HEK293 (cell line): ENCODE measurements around the gene SMAD7.

Source experiments
- CTCF ChIA-PET: fragments of 350-600 bp; formaldehyde crosslinking; extraction: SDS; loops from one replicate; lab custom pipeline; 2021; ENCODE audit warnings: antibody characterized with exemption; lab: Yijun Ruan, JAX
- POLR2A ChIA-PET: fragments of 300-600 bp; formaldehyde crosslinking; extraction: SDS; loops from one replicate; lab custom pipeline; 2020; ENCODE audit warnings: antibody characterized with exemption, inconsistent platforms; lab: Yijun Ruan, JAX
- H3K27ac ChIP-seq: fragments of 200-500 bp; sonication (Bioruptor generic); 2 replicates; pipeline ENCODE4 v1.5.1; 2014; ENCODE audit warnings: low read depth, low read length, control low read depth, inconsistent platforms; ENCODE audit errors: extremely low read depth
- H3K36me3 ChIP-seq, 2 experiments: fragments of 200-500 bp in 1 of 2; sonication (Bioruptor generic) in 1 of 2; 1 replicate in 1 of 2; 2 replicates in 1 of 2; pipeline ENCODE4 v1.5.1; 2014 to 2017; ENCODE audit warnings: inconsistent platforms in 2 of 2, low read length in 2 of 2; ENCODE audit not compliant: control insufficient read depth in 2 of 2, insufficient read depth in 1 of 2
- H3K4me1 ChIP-seq: fragments of 200-500 bp; sonication (Bioruptor generic); 2 replicates; pipeline ENCODE4 v1.5.1; 2014; ENCODE audit warnings: mild to moderate bottlenecking, low read length, inconsistent platforms; ENCODE audit not compliant: control insufficient read depth, insufficient read depth
- H3K4me3 ChIP-seq: 2 replicates; pipeline ENCODE4 v1.5.1; 2011; ENCODE audit warnings: low read depth, mild to moderate bottlenecking, control low read depth, low read length, moderate library complexity
- H3K9me3 ChIP-seq: fragments of 200-500 bp; sonication (Bioruptor generic); 2 replicates; pipeline ENCODE4 v1.5.1; 2014; ENCODE audit warnings: low read depth, low read length, inconsistent platforms; ENCODE audit not compliant: control insufficient read depth, insufficient read depth
- PRDM1 ChIP-seq: fragments of 450-650 bp; formaldehyde crosslinking; IDR thresholded peaks from 2 replicates; pipeline ENCODE4; 2016; ENCODE audit warnings: missing biosample characterization, missing genetic modification characterization
- ZNF155 ChIP-seq: fragments of 450-650 bp; formaldehyde crosslinking; IDR thresholded peaks from 2 replicates; pipeline ENCODE4 v1.5.1; 2016; ENCODE audit warnings: missing biosample characterization, missing genetic modification characterization
- ZNF549 ChIP-seq: fragments of 450-650 bp; IDR thresholded peaks from 2 replicates; pipeline ENCODE4 v1.5.1; 2018; ENCODE audit warnings: missing biosample characterization, missing genetic modification characterization, mild to moderate bottlenecking, inconsistent platforms, moderate library complexity
- ZNF785 ChIP-seq: fragments of 450-650 bp; formaldehyde crosslinking; IDR thresholded peaks from 2 replicates; pipeline ENCODE4 v1.5.1; 2016; ENCODE audit warnings: missing biosample characterization, missing genetic modification characterization
- TF ChIP-seq, protein P1 (sequence below): fragments of 450-650 bp; formaldehyde crosslinking; IDR thresholded peaks from 2 replicates; pipeline ENCODE4 v1.5.1; 2016; ENCODE audit warnings: missing biosample characterization, missing genetic modification characterization
- TF ChIP-seq, protein P2 (sequence below): fragments of 450-650 bp; formaldehyde crosslinking; IDR thresholded peaks from 2 replicates; pipeline ENCODE4 v1.5.1; 2017; ENCODE audit warnings: missing biosample characterization, missing genetic modification characterization
- TF ChIP-seq, protein P3 (sequence below): fragments of 450-650 bp; formaldehyde crosslinking; conservative IDR thresholded peaks from 2 replicates; pipeline ENCODE4 v1.5.1; 2016; ENCODE audit warnings: low read depth, missing biosample characterization, missing genetic modification characterization

The SMAD7 gene

DNA sequence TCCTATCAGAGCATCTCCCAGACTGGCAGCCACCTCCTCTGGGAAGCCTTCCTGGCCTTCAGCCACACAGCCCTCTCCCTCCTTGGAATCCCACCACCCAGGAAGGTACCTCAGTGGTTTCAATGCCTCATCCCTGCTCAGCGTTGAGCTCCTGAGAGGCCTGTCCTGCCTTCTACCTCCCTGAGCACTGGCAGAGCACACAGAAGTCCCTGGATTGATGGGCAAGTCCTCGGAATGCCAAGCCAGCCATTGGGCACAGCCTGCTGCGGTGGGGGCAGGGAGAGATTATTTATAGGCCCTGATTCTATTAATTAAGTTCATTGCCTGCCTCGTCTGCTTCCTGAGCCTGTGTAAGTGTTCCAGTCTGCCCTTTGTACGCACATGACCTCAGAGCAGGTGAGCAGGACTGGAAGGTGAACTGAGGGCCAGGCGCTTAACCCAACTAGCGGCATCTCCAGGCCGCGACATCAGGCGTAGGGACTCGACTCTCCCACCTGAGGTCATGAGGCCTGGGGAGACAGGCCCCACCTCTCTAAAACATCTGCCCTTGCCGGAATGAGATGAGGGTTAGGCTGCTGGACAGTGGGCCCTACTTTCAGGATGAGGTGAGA is 63.4 kb downstream of the SMAD7 start:
- TF ChIP-seq, protein P1, sequence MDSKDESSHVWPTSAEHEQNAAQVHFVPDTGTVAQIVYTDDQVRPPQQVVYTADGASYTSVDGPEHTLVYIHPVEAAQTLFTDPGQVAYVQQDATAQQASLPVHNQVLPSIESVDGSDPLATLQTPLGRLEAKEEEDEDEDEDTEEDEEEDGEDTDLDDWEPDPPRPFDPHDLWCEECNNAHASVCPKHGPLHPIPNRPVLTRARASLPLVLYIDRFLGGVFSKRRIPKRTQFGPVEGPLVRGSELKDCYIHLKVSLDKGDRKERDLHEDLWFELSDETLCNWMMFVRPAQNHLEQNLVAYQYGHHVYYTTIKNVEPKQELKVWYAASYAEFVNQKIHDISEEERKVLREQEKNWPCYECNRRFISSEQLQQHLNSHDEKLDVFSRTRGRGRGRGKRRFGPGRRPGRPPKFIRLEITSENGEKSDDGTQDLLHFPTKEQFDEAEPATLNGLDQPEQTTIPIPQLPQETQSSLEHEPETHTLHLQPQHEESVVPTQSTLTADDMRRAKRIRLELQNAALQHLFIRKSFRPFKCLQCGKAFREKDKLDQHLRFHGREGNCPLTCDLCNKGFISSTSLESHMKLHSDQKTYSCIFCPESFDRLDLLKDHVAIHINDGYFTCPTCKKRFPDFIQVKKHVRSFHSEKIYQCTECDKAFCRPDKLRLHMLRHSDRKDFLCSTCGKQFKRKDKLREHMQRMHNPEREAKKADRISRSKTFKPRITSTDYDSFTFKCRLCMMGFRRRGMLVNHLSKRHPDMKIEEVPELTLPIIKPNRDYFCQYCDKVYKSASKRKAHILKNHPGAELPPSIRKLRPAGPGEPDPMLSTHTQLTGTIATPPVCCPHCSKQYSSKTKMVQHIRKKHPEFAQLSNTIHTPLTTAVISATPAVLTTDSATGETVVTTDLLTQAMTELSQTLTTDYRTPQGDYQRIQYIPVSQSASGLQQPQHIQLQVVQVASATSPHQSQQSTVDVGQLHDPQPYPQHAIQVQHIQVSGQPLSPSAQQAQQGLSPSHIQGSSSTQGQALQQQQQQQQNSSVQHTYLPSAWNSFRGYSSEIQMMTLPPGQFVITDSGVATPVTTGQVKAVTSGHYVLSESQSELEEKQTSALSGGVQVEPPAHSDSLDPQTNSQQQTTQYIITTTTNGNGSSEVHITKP (tag by site-specific recombination), result peak; percentile 64
- TF ChIP-seq ZNF155 (tag by site-specific recombination), result no peak
- Histone ChIP-seq H3K4me3 (no peak overlapping the region), H3K4me1 (no peaks in the 10 kb centered on the region), H3K27ac (no peak overlapping the region), H3K36me3 (no peaks in the 10 kb centered on the region), H3K9me3 (no peaks in the 10 kb centered on the region)
- POLR2A ChIA-PET, result no interaction called here
- CTCF ChIA-PET, result interaction anchor here (0.6 kb wide), 1 partner anchor 412 kb away, joined by 3 read pairs; no protein-coding TSS in a partner anchor

DNA sequence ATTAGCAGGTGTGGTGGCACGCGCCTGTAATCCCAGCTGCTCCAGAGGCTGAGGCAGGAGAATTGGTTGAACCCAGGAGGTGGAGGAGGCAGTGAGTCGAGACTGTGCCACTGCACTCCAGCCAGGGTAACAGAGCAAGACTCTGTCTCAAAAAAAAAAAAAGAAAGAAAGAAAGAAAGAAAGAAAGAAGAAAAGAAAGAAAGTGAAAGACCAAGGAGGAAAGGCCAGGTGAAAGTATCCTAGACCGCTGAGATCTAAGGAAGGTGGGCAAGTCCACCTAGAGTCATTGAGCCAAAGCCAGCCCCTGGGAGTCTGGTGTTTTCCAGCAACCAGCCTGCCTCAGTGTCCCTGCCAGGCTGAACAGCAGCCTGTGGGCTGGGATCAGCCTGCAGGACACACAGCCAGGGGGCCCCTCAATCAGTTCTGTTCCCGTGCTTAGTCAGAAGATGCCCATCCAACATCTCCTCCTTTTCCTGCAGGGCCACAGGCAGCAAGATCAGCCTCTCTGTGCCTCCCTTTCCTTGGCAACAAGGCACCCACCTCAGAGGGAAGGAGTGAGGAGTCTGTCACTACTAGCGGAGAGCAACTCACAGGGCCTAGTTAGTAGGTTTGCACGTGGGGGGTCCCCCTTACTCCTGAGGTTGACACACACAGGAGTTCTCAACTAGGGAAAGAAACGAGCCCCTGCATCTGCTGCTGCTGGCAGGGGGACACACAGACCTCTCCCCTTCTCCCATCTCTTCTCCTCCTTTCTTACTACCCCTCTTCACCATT is 64.1 kb downstream of the SMAD7 start:
- POLR2A ChIA-PET, result interaction anchor here (0.6 kb wide), 1 partner anchor 263 kb away, joined by 3 read pairs; no protein-coding TSS in a partner anchor
- TF ChIP-seq ZNF785 (tag by site-specific recombination) (no peak), ZNF549 (no peak), PRDM1 (peak; percentile 92)
- TF ChIP-seq, protein P1 (tag by site-specific recombination), result peak; percentile 23
- TF ChIP-seq, protein P2, sequence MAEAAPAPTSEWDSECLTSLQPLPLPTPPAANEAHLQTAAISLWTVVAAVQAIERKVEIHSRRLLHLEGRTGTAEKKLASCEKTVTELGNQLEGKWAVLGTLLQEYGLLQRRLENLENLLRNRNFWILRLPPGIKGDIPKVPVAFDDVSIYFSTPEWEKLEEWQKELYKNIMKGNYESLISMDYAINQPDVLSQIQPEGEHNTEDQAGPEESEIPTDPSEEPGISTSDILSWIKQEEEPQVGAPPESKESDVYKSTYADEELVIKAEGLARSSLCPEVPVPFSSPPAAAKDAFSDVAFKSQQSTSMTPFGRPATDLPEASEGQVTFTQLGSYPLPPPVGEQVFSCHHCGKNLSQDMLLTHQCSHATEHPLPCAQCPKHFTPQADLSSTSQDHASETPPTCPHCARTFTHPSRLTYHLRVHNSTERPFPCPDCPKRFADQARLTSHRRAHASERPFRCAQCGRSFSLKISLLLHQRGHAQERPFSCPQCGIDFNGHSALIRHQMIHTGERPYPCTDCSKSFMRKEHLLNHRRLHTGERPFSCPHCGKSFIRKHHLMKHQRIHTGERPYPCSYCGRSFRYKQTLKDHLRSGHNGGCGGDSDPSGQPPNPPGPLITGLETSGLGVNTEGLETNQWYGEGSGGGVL, result no peak
- TF ChIP-seq, protein P3, sequence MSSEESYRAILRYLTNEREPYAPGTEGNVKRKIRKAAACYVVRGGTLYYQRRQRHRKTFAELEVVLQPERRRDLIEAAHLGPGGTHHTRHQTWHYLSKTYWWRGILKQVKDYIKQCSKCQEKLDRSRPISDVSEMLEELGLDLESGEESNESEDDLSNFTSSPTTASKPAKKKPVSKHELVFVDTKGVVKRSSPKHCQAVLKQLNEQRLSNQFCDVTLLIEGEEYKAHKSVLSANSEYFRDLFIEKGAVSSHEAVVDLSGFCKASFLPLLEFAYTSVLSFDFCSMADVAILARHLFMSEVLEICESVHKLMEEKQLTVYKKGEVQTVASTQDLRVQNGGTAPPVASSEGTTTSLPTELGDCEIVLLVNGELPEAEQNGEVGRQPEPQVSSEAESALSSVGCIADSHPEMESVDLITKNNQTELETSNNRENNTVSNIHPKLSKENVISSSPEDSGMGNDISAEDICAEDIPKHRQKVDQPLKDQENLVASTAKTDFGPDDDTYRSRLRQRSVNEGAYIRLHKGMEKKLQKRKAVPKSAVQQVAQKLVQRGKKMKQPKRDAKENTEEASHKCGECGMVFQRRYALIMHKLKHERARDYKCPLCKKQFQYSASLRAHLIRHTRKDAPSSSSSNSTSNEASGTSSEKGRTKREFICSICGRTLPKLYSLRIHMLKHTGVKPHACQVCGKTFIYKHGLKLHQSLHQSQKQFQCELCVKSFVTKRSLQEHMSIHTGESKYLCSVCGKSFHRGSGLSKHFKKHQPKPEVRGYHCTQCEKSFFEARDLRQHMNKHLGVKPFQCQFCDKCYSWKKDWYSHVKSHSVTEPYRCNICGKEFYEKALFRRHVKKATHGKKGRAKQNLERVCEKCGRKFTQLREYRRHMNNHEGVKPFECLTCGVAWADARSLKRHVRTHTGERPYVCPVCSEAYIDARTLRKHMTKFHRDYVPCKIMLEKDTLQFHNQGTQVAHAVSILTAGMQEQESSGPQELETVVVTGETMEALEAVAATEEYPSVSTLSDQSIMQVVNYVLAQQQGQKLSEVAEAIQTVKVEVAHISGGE (tag by site-specific recombination), result no peak
- H3K27ac ChIP-seq, result no peak overlapping the region
- no peaks in the 10 kb centered on the region for H3K36me3 ChIP-seq
- H3K4me1 ChIP-seq, result no peaks in the 10 kb centered on the region
- no peaks in the 10 kb centered on the region for H3K9me3 ChIP-seq
- CTCF ChIA-PET, result no interaction called here
- H3K4me3 ChIP-seq, result no peak overlapping the region
